NCI-H82 treated with DMSO at 0.1 percent for 48 hours (cell line): ENCODE measurements around the gene DPY19L1.
"Not testable (repeated sequence)": the region's sequence is repeated elsewhere in the genome, so short reads cannot be mapped to it uniquely, and the experiment has no call there.

ENCODE experiments used
- DNase-seq: peaks from one replicate; lab custom pipeline; 2025; ENCODE audit not compliant: unreplicated experiment; lab: John Stamatoyannopoulos, UW

DPY19L1 gene

GRCh38 chr7:35035511-35035961 lies 1.7 kb downstream of the DPY19L1 start:
- peak; percentile 61 for DNase-seq

DNA sequence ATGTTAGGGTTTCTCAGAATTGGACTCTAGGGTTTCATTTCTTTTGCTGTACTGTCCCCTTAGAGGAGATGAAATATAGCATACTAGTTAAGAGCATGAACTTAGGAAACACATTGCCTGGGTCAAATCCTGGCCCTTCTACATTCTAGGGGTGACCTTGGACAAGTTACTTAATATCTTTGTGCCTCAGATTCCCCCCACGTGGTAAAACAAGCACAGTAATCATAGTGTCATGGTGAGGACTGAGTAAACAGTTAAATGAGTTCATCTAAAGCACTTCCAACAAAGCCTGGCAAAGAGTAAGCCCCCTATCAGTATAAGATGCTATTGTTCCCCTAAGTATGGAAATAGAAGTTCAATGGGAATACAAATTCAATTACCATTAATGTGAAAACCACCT lies 5.1 kb downstream of the DPY19L1 start:
- DNase-seq: no peak

DNA sequence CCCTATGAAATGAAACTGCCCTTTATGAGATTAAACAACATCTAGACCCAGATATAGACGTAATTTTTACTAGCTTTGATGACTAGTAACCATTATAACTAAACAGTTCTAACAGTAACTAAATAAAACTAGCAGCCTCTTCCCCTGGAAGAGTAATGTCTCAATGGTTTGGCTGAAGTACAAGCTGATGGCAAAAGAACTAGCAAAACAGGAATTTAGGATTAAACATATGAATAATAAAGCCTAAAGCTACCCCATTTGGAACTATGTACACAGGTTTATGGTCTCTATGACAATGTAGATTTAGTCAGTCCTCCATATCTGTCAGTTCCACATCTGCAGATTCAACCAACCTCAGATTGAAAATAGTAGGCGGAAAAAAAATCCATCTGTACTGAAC lies 6.4 kb downstream of the DPY19L1 start:
- DNase-seq: no peak

- no peak for DNase-seq
Observed at GRCh38 chr7:35029311-35029710, 8.0 kb downstream of the DPY19L1 start.

DNA sequence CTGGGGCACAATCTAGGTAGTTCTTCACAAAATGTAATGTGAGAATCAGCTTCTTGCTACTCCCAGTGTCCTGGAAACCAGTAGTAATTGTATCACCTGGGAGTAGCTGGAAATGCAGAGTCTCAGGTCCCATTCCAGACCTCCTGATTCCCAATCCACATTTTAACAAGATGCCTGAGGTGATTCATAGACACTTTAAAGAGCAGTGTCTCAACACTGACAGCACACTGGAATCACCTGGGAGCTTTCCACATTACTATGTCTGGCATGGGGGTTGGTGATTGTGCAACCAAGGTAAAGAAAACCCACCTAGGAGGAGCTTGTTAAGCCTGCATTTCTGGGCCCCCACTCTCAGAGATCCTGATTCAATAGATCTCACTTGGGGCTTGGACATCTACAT lies 11.1 kb downstream of the DPY19L1 start:
- no peak for DNase-seq

GRCh38 chr7:35025369-35025870 lies 11.9 kb downstream of the DPY19L1 start:
- DNase-seq: peak; percentile 91

GRCh38 chr7:35024298-35024697 lies 13.0 kb downstream of the DPY19L1 start:
- DNase-seq: no peak

- no peak for DNase-seq
Observed at GRCh38 chr7:35022725-35023124, 14.6 kb downstream of the DPY19L1 start.

DNA sequence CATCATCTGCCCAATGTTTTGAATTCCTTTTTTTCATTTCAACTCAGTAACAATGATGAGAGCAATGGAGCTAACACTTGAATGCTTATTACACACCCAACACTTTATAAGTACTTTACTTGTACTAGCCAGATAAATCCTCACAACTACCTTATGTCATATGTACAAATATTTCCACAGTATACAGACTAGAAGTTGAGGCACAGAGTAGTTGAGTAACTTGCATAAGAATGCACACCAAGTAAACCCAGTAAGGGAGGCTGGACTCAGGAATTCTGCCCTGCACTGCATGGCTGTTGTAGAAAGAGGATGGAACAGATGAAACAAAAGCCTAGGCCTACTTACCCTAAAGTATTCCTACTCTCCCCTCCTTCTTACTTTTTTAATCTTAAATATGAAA lies 15.8 kb downstream of the DPY19L1 start:
- no peak for DNase-seq

- DNase-seq: peak; percentile 22
Observed at GRCh38 chr7:35019801-35020200, 17.5 kb downstream of the DPY19L1 start.

DNA sequence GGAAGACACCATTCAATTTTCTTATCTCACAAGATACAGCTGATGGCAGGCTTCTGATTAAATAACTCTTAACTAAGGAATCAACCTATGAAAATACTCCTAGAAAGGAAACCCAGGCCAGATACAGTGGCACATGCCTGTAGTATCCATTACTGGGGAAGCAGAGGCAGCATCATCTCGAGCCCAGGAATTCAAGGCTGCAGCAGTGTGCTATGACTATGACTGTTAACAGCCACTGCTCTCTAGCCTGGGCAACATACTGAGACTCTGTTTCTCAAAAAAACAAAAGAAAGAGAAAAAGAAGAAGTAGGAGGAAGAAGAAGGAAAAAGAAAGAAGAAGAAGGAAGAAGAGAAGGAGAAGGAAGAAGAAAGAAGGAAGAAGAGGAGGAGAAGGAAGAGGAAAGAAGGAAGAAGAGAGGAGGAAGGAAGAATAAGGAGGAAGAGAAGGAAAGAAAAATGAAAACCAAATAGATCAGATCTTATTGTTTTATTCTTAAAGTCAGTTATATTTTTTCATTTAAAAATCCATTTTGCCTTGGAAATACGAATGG lies 18.0 kb downstream of the DPY19L1 start:
- no peak for DNase-seq

DNA sequence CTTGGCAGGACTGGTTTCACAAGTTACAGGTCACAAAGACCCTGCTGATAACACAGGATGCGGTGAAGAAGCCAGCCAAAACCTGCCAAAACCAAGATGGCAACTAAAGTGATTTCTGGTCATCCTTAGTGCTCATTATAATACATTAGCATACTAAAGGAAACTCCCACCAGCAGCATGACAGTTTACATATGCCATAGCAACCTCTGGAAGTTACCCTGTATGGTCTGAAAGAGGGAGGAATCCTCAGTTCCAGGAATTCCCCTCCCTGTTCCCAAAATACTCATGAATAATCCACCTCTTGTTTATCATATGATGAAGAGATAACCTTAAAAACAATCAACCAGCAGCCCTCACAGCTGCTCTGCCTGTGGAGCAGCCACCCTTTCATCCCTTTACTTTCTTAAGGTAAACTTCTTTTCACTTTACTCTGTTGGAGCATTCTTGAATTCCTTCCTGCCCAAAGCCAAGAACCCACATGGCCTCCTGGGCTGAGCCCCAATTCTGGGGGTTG lies 21.9 kb downstream of the DPY19L1 start:
- no peak for DNase-seq

DNA sequence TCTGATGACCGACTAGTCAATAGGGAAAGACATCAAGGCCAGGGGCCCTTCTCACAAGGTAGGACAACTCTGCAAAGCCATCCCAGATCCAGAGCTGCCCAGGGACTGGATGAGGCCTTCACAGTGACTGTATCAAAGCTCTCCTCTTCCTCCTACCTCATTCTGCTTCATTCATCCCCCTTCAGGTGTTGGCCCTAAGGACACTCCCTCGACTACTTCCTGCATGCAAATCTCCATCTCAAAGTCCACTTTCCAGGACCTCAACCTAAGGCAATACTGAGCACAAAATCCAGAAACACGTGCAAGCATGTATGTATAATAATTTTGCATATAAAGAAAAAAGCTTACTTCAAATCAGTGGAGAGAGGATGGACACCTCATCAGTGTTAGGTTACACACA lies 25.1 kb downstream of the DPY19L1 start:
- no peak for DNase-seq

- DNase-seq: no peak
Observed at GRCh38 chr7:35011085-35011484, 26.2 kb downstream of the DPY19L1 start.

DNA sequence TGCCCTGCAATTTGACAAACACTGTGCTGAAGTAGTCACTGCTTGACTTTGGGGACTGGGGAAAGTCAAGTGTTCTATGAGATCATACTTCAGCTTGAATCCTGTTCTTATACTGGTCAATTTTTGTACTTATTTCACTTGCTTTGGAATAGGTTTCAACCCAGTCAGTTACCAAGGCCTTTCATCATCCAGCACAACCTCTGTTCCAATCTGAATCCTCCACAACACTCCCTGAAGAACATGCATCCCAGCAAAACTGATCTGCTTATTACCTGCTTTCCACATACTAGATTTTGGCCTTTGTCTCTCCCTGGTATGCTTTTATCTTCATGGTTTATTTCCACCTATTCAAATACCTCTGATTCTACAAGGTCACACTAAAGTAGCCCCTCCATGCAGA lies 29.5 kb downstream of the DPY19L1 start:
- no peak for DNase-seq

GRCh38 chr7:35004531-35005095 lies 32.7 kb downstream of the DPY19L1 start:
- no peak for DNase-seq

DNA sequence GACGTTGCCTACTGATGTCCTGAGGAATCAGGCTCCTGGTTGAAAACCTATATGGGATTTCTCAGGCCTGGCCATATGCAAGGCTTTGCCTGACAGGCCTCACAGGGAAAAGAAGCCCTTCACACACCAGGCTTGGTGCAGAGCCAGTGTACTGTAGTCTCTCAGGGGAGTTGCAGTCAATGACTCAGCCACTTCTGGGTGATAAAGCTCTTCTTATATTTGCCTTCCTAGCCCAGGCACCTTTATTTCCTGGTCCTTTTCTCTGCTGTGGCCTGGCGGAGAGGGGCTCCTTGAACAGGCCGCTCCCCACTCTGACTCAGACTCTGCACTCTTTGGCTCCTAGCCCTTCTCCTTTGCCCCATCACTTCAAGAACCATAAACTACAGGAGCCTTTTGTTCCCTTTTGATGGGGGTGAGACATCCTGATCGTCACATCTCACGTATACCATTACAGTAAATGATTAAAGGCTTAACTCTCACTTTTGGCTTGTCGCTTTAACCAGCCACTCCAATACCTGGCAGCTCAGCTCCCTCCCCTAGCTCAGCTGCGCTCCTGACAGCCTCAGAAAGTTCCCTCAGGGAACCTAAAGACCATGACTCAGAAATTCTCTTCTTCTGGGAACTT lies 33.5 kb downstream of the DPY19L1 start:
- DNase-seq: no peak

DNA sequence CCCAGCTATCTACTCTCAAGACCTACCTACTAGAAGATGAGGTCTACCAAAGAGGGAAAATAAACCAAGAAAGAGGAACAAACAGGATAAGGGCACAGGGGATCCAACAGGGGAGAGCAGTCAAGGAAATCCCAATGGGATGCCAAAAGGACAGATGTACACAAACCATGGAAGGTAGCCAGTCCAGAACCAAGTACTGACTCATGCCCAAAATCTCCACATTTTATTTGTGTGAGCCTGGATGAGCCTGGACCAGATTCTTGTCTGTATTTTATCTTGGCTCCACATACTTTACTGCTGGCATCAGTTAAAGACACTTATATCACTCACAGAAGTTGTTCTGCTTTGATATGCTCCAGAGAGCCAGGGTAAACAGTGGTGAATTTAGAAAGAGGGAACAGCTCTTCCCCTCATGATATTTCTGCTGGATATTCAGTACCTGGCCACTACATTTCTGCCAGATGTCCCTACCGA lies 34.1 kb downstream of the DPY19L1 start:
- not testable (repeated sequence) for DNase-seq

DNA sequence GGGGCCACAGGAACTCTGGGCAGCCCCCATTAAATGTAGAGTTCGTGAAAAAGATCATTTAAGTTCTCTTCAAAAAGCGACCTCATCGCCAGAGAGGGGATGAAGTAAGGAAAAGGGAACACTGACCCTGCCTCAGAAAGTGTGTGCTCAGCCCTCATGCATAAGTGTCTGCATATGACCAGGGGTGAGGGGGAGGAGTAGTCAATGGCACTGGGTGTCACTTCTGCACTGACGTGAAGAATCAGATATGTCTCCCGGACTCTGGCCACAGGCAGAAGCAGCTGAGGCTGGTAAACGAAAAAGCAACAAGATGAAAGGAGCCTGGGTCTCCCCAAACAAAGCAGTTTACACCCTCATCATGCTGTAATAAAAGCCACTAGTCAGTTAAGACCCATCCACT lies 39.0 kb downstream of the DPY19L1 start:
- DNase-seq: not testable (repeated sequence)

GRCh38 chr7:34996423-34997090 lies 40.7 kb downstream of the DPY19L1 start:
- DNase-seq: not testable (repeated sequence)

- DNase-seq: no peak
Observed at GRCh38 chr7:34995757-34996156, 41.5 kb downstream of the DPY19L1 start.
